GM12878 (cell line): ENCODE measurements around the gene ATP5ME.

Source experiments
- BCL11A ChIP-seq: IDR thresholded peaks from 2 replicates; pipeline ENCODE4 v1.6.1; 2011; ENCODE audit warnings: low read depth, low read length
- DPF2 ChIP-seq: fragments of 450-650 bp; IDR thresholded peaks from 2 replicates; pipeline ENCODE4 v1.6.1; 2017; ENCODE audit warnings: mild to moderate bottlenecking
- HDAC6 ChIP-seq: fragments of 200-600 bp; sonication (generic); IDR thresholded peaks from one replicate; pipeline ENCODE4 v1.8.0; 2017; ENCODE audit warnings: antibody characterized with exemption; ENCODE audit not compliant: unreplicated experiment
- HDGF ChIP-seq: fragments of 450-650 bp; IDR thresholded peaks from 2 replicates; pipeline ENCODE4 v1.6.1; 2016; ENCODE audit warnings: antibody characterized with exemption
- SP1 ChIP-seq: IDR thresholded peaks from one replicate; pipeline ENCODE4 v1.6.1; 2011; ENCODE audit warnings: low read depth, low read length
- ZNF622 ChIP-seq: fragments of 450-650 bp; IDR thresholded peaks from 2 replicates; pipeline ENCODE4 v1.6.1; 2017; ENCODE audit warnings: mild to moderate bottlenecking, inconsistent platforms
- TF ChIP-seq, protein P1 (sequence below), 3 experiments: IDR thresholded peaks in 2 of 3; conservative IDR thresholded peaks in 1 of 3; 2 replicates each; pipeline ENCODE4 v1.5.1; 2011; ENCODE audit warnings: low read depth in 3 of 3, low read length in 3 of 3, mild to moderate bottlenecking in 3 of 3, control low read depth in 2 of 3, moderate library complexity in 2 of 3, inconsistent platforms in 1 of 3, mixed read lengths in 1 of 3; ENCODE audit not compliant: control insufficient read depth in 2 of 3, insufficient read depth in 1 of 3; ENCODE audit errors: extremely low read depth in 1 of 3
- TF ChIP-seq, protein P2 (sequence below): IDR thresholded peaks from 2 replicates; pipeline ENCODE4 v1.6.1; 2012; ENCODE audit warnings: mild to moderate bottlenecking, low read depth, low read length

- TF ChIP-seq, protein P1, sequence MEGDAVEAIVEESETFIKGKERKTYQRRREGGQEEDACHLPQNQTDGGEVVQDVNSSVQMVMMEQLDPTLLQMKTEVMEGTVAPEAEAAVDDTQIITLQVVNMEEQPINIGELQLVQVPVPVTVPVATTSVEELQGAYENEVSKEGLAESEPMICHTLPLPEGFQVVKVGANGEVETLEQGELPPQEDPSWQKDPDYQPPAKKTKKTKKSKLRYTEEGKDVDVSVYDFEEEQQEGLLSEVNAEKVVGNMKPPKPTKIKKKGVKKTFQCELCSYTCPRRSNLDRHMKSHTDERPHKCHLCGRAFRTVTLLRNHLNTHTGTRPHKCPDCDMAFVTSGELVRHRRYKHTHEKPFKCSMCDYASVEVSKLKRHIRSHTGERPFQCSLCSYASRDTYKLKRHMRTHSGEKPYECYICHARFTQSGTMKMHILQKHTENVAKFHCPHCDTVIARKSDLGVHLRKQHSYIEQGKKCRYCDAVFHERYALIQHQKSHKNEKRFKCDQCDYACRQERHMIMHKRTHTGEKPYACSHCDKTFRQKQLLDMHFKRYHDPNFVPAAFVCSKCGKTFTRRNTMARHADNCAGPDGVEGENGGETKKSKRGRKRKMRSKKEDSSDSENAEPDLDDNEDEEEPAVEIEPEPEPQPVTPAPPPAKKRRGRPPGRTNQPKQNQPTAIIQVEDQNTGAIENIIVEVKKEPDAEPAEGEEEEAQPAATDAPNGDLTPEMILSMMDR (IDR thresholded peaks at IDR 0.05 in 2 of 3, conservative IDR thresholded peaks at IDR 0.05 in 1 of 3; ENCODE audit: control insufficient read depth in 2 of 3, extremely low read depth in 1 of 3, insufficient read depth in 1 of 3, low read depth in 3 of 3, low read length in 3 of 3): no peak
- TF ChIP-seq, protein P2, sequence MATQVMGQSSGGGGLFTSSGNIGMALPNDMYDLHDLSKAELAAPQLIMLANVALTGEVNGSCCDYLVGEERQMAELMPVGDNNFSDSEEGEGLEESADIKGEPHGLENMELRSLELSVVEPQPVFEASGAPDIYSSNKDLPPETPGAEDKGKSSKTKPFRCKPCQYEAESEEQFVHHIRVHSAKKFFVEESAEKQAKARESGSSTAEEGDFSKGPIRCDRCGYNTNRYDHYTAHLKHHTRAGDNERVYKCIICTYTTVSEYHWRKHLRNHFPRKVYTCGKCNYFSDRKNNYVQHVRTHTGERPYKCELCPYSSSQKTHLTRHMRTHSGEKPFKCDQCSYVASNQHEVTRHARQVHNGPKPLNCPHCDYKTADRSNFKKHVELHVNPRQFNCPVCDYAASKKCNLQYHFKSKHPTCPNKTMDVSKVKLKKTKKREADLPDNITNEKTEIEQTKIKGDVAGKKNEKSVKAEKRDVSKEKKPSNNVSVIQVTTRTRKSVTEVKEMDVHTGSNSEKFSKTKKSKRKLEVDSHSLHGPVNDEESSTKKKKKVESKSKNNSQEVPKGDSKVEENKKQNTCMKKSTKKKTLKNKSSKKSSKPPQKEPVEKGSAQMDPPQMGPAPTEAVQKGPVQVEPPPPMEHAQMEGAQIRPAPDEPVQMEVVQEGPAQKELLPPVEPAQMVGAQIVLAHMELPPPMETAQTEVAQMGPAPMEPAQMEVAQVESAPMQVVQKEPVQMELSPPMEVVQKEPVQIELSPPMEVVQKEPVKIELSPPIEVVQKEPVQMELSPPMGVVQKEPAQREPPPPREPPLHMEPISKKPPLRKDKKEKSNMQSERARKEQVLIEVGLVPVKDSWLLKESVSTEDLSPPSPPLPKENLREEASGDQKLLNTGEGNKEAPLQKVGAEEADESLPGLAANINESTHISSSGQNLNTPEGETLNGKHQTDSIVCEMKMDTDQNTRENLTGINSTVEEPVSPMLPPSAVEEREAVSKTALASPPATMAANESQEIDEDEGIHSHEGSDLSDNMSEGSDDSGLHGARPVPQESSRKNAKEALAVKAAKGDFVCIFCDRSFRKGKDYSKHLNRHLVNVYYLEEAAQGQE: no peak
- TF ChIP-seq ZNF622 (no peak), DPF2 (no peak), BCL11A (no peak), HDGF (no peak), SP1 (no peak), HDAC6 (no peak)
These were observed 35.3 kb upstream of the ATP5ME start for GRCh38 chr4:709348-709747.
